CD14-positive monocyte (primary cell): ENCODE data around the gene ADSL. TPM values are rescaled to one million over a fixed set of nuclear protein-coding genes. Genes with fewer than 3 reads are reported as not detected.

Source experiments
- DNase-seq, 3 donors: peaks; one replicate each; pipeline ENCODE4 v3.0.0-alpha.2; 2011 to 2022
- H2AFZ ChIP-seq: 2 replicates; pipeline ENCODE4 v1.6.0; 2012; ENCODE audit warnings: mild to moderate bottlenecking, low read depth, low read length, inconsistent platforms; ENCODE audit not compliant: insufficient read depth, poor library complexity, severe bottlenecking
- H3K27ac ChIP-seq, 2 donors: 1 replicate in 1 of 2; 2 replicates in 1 of 2; pipeline ENCODE4 v1.5.1; 2012 to 2013; ENCODE audit warnings: low read length in 2 of 2, control low read depth in 1 of 2, inconsistent platforms in 1 of 2, low read depth in 1 of 2, mild to moderate bottlenecking in 1 of 2
- H3K27me3 ChIP-seq, 2 donors: one replicate each; pipeline versions ENCODE4 v1.6.0 to v1.6.1; 2011 to 2013; ENCODE audit warnings: low read length in 2 of 2; ENCODE audit not compliant: control insufficient read depth in 2 of 2, insufficient read depth in 2 of 2
- H3K36me3 ChIP-seq, 2 donors: replicated peaks in 1 of 2; 1 replicate in 1 of 2; 2 replicates in 1 of 2; pipeline versions ENCODE4 v1.5.1 to v1.6.1; 2012 to 2013; ENCODE audit warnings: low read length in 2 of 2, control low read depth in 1 of 2, inconsistent platforms in 1 of 2, mild to moderate bottlenecking in 1 of 2; ENCODE audit not compliant: insufficient read depth in 2 of 2, control insufficient read depth in 1 of 2
- H3K4me1 ChIP-seq, 2 donors: 1 replicate in 1 of 2; 2 replicates in 1 of 2; pipeline versions ENCODE4 v1.5.1 to v1.6.1; 2012 to 2013; ENCODE audit warnings: low read length in 2 of 2, control low read depth in 1 of 2, inconsistent platforms in 1 of 2, mild to moderate bottlenecking in 1 of 2, moderate library complexity in 1 of 2; ENCODE audit not compliant: insufficient read depth in 2 of 2, control insufficient read depth in 1 of 2
- H3K4me2 ChIP-seq: replicated peaks from 2 replicates; pipeline ENCODE3; 2012; ENCODE audit warnings: low read length, moderate library complexity, mild to moderate bottlenecking; ENCODE audit not compliant: poor library complexity, severe bottlenecking; ENCODE audit errors: extremely low read depth
- H3K4me3 ChIP-seq, 3 experiments: fragments of 200-600 bp in 1 of 3; sonication (generic) in 1 of 3; replicated peaks in 1 of 3; 1 replicate in 2 of 3; 2 replicates in 1 of 3; pipeline ENCODE4 v1.5.1; 2011 to 2013; ENCODE audit warnings: low read length in 3 of 3, mild to moderate bottlenecking in 3 of 3, control low read depth in 2 of 3, low read depth in 2 of 3, inconsistent platforms in 1 of 3, moderate library complexity in 1 of 3
- H3K79me2 ChIP-seq: 2 replicates; pipeline ENCODE4 v1.6.0; 2012; ENCODE audit warnings: mild to moderate bottlenecking, control low read depth, inconsistent platforms, low read length, moderate library complexity; ENCODE audit not compliant: insufficient read depth
- H3K9ac ChIP-seq: 2 replicates; pipeline ENCODE4 v1.6.0; 2017; ENCODE audit warnings: low read length, mild to moderate bottlenecking; ENCODE audit not compliant: insufficient read depth, poor library complexity, severe bottlenecking
- H3K9me3 ChIP-seq, 2 donors: replicated peaks in 1 of 2; 1 replicate in 1 of 2; 2 replicates in 1 of 2; pipeline versions ENCODE4 v1.5.1 to v1.6.1; 2012 to 2013; ENCODE audit warnings: low read length in 2 of 2, control low read depth in 1 of 2; ENCODE audit not compliant: control insufficient read depth in 1 of 2, insufficient read depth in 1 of 2
- H4K20me1 ChIP-seq: 2 replicates; pipeline ENCODE4 v1.6.0; 2012; ENCODE audit warnings: mild to moderate bottlenecking, low read length, control low read depth, moderate library complexity; ENCODE audit not compliant: insufficient read depth
- H3K27ac Mint-ChIP-seq, 7 donors: one replicate each; pipeline ENCODE4 v1.8.0; 2020; ENCODE audit warnings: mild to moderate bottlenecking in 7 of 7, mixed read lengths in 7 of 7, moderate library complexity in 6 of 7, inconsistent platforms in 2 of 7
- H3K27me3 Mint-ChIP-seq, 3 donors: one replicate each; pipeline ENCODE4 v1.8.0; 2021 to 2022; ENCODE audit warnings: low read depth in 3 of 3, mild to moderate bottlenecking in 3 of 3, mixed read lengths in 3 of 3, moderate library complexity in 3 of 3, inconsistent platforms in 1 of 3
- H3K36me3 Mint-ChIP-seq, 2 donors: one replicate each; pipeline ENCODE4 v1.8.0; 2020; ENCODE audit warnings: mixed read lengths in 2 of 2, inconsistent platforms in 1 of 2, mild to moderate bottlenecking in 1 of 2
- H3K4me1 Mint-ChIP-seq: one replicate; pipeline ENCODE4 v1.8.0; 2020; ENCODE audit warnings: mild to moderate bottlenecking, mixed read lengths
- H3K4me3 Mint-ChIP-seq, 2 donors: one replicate each; pipeline ENCODE4 v1.8.0; 2020; ENCODE audit warnings: mild to moderate bottlenecking in 2 of 2, mixed read lengths in 2 of 2, moderate library complexity in 1 of 2
- H3K9me3 Mint-ChIP-seq, 7 donors: one replicate each; pipeline ENCODE4 v1.8.0; 2020 to 2022; ENCODE audit warnings: mixed read lengths in 7 of 7, mild to moderate bottlenecking in 6 of 7, moderate library complexity in 6 of 7, inconsistent platforms in 2 of 7
- CTCF ChIP-seq: fragments of 200-600 bp; IDR thresholded peaks from one replicate; pipeline ENCODE4 v1.8.0; 2022; ENCODE audit warnings: antibody characterized with exemption, mild to moderate bottlenecking
- WGBS: methylation state at CpG from one replicate; pipeline ENCODE4 v1.1.5; 2013; ENCODE audit warnings: missing lambda C conversion rate; ENCODE audit not compliant: insufficient coverage; 5-methylcytosine and 5-hydroxymethylcytosine counted together
- intact Hi-C, 2 donors: fragments of 100-400 bp; cut with micrococcal nuclease; formaldehyde crosslinking; loops; one replicate each; pipeline versions ENCODE4 v1.15.0 to v1.15.1; 2023
- polyA plus RNA-seq, 3 donors: library from polyadenylated mRNA; depleted of rRNA in 1 of 3; unstranded in 2 of 3; stranded (reverse) in 1 of 3; fragments of 300-500 nt in 2 of 3; fragments of >200 nt in 1 of 3; fragmentation: Illumina TruSeq in 2 of 3; gene quantifications; 1 replicate in 2 of 3; 2 replicates in 1 of 3; pipeline ENCODE4 v1.2.3, GENCODE V29; 2012 to 2021

The ADSL gene
- polyA plus RNA-seq, 3 donors: 56.7 to 82.3 (median 65.1) TPM

- peak overlapping the region; percentile 52 to 82 (median 74) for H3K27ac Mint-ChIP-seq
- Histone ChIP-seq H3K27ac (peak overlapping the region in 1 of 2 donors; percentile 42), H3K36me3 (peaks cover 66 to 79% of the 10 kb centered on the region in 2 donors), H3K4me1 (peaks cover 43 to 48% of the 10 kb centered on the region in 2 donors), H3K9me3 (no peaks in the 10 kb centered on the region), H3K9ac (no peak overlapping the region), H3K4me3 (no peak overlapping the region), H3K4me2 (no peak overlapping the region), H4K20me1 (peaks cover 100% of the 10 kb centered on the region), H3K79me2 (peaks cover 100% of the 10 kb centered on the region), H2AFZ (no peak overlapping the region), H3K27me3 (no peaks in the 10 kb centered on the region)
- TF ChIP-seq CTCF: no peak
- WGBS: 100% methylated on average over 1 of the region's 4 CpGs
- H3K36me3 Mint-ChIP-seq: peaks cover 70 to 88% of the 10 kb centered on the region in 2 donors
- DNase-seq: no peak
- H3K4me3 Mint-ChIP-seq: no peak overlapping the region
- intact Hi-C loops: no loop called here
- peaks cover 65% of the 10 kb centered on the region for H3K4me1 Mint-ChIP-seq
- H3K27me3 Mint-ChIP-seq: peaks cover 0 to 1% (median 0%) of the 10 kb centered on the region in 3 donors
- no peaks in the 10 kb centered on the region for H3K9me3 Mint-ChIP-seq
Observed at GRCh38 chr22:40430991-40431390, 84.7 kb downstream of the ADSL start.

DNA sequence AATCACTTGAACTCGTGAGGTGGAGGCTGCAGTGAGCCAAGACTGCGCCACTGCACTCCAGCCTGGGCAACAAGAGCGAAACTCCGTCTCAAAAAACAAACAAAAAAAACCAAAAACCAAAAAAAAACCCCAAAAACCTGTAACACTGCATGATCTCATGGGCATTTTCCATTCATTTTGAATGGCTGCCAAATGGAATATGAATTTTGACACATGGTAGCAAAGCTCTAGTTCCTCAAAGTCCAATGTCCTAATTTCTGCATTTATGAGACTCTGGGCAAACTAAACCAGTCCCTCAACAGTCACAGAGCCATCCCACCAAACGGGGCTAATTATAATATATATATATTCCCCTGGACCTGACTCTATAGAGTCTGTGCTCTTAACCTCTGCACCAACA is 85.9 kb downstream of the ADSL start:
- Histone ChIP-seq H3K4me2 (no peak overlapping the region), H3K4me3 (no peak overlapping the region), H3K36me3 (peaks cover 55 to 67% of the 10 kb centered on the region in 2 donors), H3K79me2 (peaks cover 94% of the 10 kb centered on the region), H4K20me1 (peaks cover 100% of the 10 kb centered on the region), H3K27me3 (no peaks in the 10 kb centered on the region), H3K27ac (peak overlapping the region; percentile 46 to 76), H2AFZ (no peak overlapping the region), H3K9me3 (no peaks in the 10 kb centered on the region), H3K4me1 (peaks cover 55 to 58% of the 10 kb centered on the region in 2 donors), H3K9ac (no peak overlapping the region)
- Mint-ChIP-seq H3K27ac (peak overlapping the region; percentile 70 to 90 (median 84)), H3K27me3 (peaks cover 0 to 1% (median 0%) of the 10 kb centered on the region in 3 donors), H3K4me3 (peak overlapping the region; percentile 27 to 35), H3K4me1 (peaks cover 69% of the 10 kb centered on the region), H3K36me3 (peaks cover 58 to 77% of the 10 kb centered on the region in 2 donors), H3K9me3 (no peaks in the 10 kb centered on the region)
- no peak for TF ChIP-seq CTCF
- intact Hi-C loops: no loop called here
- 78% methylated on average over 1 of the region's 5 CpGs for WGBS
- DNase-seq: peak in 2 of 3 donors; percentile 50 to 85
